HepG2 (cell line): Measurements from ENCODE around the gene LUZP2. TPM values are rescaled to one million over a fixed set of nuclear protein-coding genes. Genes with fewer than 3 reads are reported as not detected.

ENCODE experiments used
- ATAC-seq: fragments of 200-7000 bp; cut with Tn5 transposase; 3 replicates; pipeline ENCODE4 v1.9.1; 2020; ENCODE audit warnings: mild to moderate bottlenecking, moderate library complexity
- BruUV-seq: library from RNA; stranded (reverse); fragments of 400-500 nt; replicated peaks from 2 replicates; lab custom pipeline; 2021; lab: Mats Ljungman, UMichigan
- CTCF ChIA-PET: fragments of 300-600 bp; formaldehyde crosslinking; extraction: SDS; loops from one replicate; lab custom pipeline; 2021; ENCODE audit warnings: low total read pairs, inconsistent platforms, low intra/inter-chr PET ratio; lab: Yijun Ruan, JAX
- POLR2A ChIA-PET: fragments of 350-600 bp; sonication (Branson Sonifier 250); formaldehyde crosslinking; loops from one replicate; lab custom pipeline; 2020; ENCODE audit warnings: antibody characterized with exemption, inconsistent platforms; lab: Yijun Ruan, JAX
- DNase-seq: peaks from one replicate; pipeline ENCODE4 v3.0.0-alpha.2; 2015; ENCODE audit warnings: low spot score
- FAIRE-seq: peaks from 3 replicates; lab custom pipeline; 2011; peaks lifted over from hg19 to GRCh38; lab: Jason Lieb, UNC
- H2AFZ ChIP-seq: one replicate; pipeline ENCODE4 v1.6.1; 2011; ENCODE audit warnings: low read length, inconsistent platforms
- H3K27ac ChIP-seq: fragments of 300-600 bp; 3 replicates; pipeline ENCODE4 v1.8.0; 2011; ENCODE audit warnings: mixed run types, mild to moderate bottlenecking, mixed read lengths, low read length, inconsistent platforms; ENCODE audit not compliant: insufficient read depth; ENCODE audit errors: extremely low read length
- H3K27me3 ChIP-seq, 2 experiments: fragments of 200-600 bp in 1 of 2; 2 replicates in 1 of 2; 3 replicates in 1 of 2; pipeline versions ENCODE4 v1.6.0 to v1.8.0; 2011; ENCODE audit warnings: low read length in 2 of 2, mild to moderate bottlenecking in 2 of 2, moderate library complexity in 2 of 2, inconsistent platforms in 1 of 2; ENCODE audit not compliant: insufficient read depth in 2 of 2, control insufficient read depth in 1 of 2
- H3K36me3 ChIP-seq, 2 experiments: fragments of 200-600 bp in 1 of 2; replicated peaks in 1 of 2; 2 replicates in 1 of 2; 3 replicates in 1 of 2; pipeline versions ENCODE4 v1.5.1 to v1.8.0; 2011; ENCODE audit warnings: low read length in 2 of 2, inconsistent platforms in 1 of 2; ENCODE audit not compliant: insufficient read depth in 2 of 2, control insufficient read depth in 1 of 2
- H3K4me1 ChIP-seq: 2 replicates; pipeline ENCODE4 v1.5.1; 2012; ENCODE audit warnings: low read length, inconsistent platforms; ENCODE audit not compliant: insufficient read depth
- H3K4me2 ChIP-seq: 2 replicates; pipeline ENCODE4 v1.6.0; 2011; ENCODE audit warnings: low read depth, low read length, inconsistent platforms
- H3K4me3 ChIP-seq, 3 experiments: fragments of 200-600 bp in 1 of 3; sonication (generic), shearing (Covaris generic) in 1 of 3; replicated peaks in 1 of 3; 2 replicates each; pipeline ENCODE4 v1.5.1; 2011 to 2016; ENCODE audit warnings: low read length in 3 of 3, inconsistent platforms in 2 of 3, low read depth in 2 of 3, mild to moderate bottlenecking in 2 of 3, control low read depth in 1 of 3, mixed read lengths in 1 of 3; ENCODE audit not compliant: insufficient read depth in 1 of 3
- H3K79me2 ChIP-seq: one replicate; pipeline ENCODE4 v1.6.1; 2011; ENCODE audit warnings: low read length, inconsistent platforms; ENCODE audit not compliant: insufficient read depth
- H3K9ac ChIP-seq: 2 replicates; pipeline ENCODE4 v1.6.0; 2011; ENCODE audit warnings: mild to moderate bottlenecking, low read depth, low read length, inconsistent platforms; ENCODE audit not compliant: insufficient read depth
- H3K9me3 ChIP-seq: 2 replicates; pipeline ENCODE4 v1.5.1; 2012; ENCODE audit warnings: mild to moderate bottlenecking, low read length
- H4K20me1 ChIP-seq: 2 replicates; pipeline ENCODE4 v1.6.0; 2011; ENCODE audit warnings: inconsistent platforms, mild to moderate bottlenecking, low read length, moderate library complexity; ENCODE audit not compliant: insufficient read depth
- KDM2A ChIP-seq: sonication (generic); formaldehyde crosslinking; IDR thresholded peaks from 2 replicates; pipeline ENCODE4 v1.4.0; 2020; ENCODE audit warnings: low read depth, missing genetic modification reagents, borderline replicate concordance
- KDM6A ChIP-seq: IDR thresholded peaks from 2 replicates; pipeline ENCODE4 v1.6.1; 2016; ENCODE audit warnings: low read depth
- NR2F6 ChIP-seq, 2 experiments: IDR thresholded peaks; 2 replicates each; pipeline ENCODE4 v1.6.1; 2016; ENCODE audit warnings: antibody characterized with exemption in 1 of 2, mild to moderate bottlenecking in 1 of 2
- RELA ChIP-seq: sonication (generic); formaldehyde crosslinking; IDR thresholded peaks from 2 replicates; pipeline ENCODE4 v1.4.0; 2020; ENCODE audit warnings: missing genetic modification reagents
- TIGD3 ChIP-seq: sonication (generic); formaldehyde crosslinking; IDR thresholded peaks from 2 replicates; pipeline ENCODE4 v1.5.1; 2020; ENCODE audit warnings: mild to moderate bottlenecking, missing genetic modification reagents, borderline replicate concordance
- WGBS: methylation state at CpG from one replicate; pipeline ENCODE4 v1.1.6; 2017; ENCODE audit warnings: low lambda C conversion rate; 5-methylcytosine and 5-hydroxymethylcytosine counted together
- in situ Hi-C: cut with HindIII; loops from 2 replicates; pipeline ENCODE4 v1.10.0; 2017; ENCODE audit warnings: low pct_unique_long_range_greater_than_20kb; ENCODE audit not compliant: extremely low pct_ligation_motif_present
- intact Hi-C: fragments of 100-400 bp; cut with micrococcal nuclease; formaldehyde crosslinking; loops from one replicate; pipeline ENCODE4 v1.10.0; 2022; ENCODE audit not compliant: unreplicated experiment
- polyA plus RNA-seq, 8 experiments: library from polyadenylated mRNA; depleted of rRNA in 3 of 8; stranded (reverse) in 7 of 8; unstranded in 1 of 8; fragments of >200 nt; fragmentation: Illumina TruSeq in 4 of 8; extraction: Trizol in 4 of 8; gene quantifications; 2 replicates each; pipeline versions ENCODE4 v1.2.1 to v1.2.3, GENCODE V29; 2011 to 2016; ENCODE audit warnings: low read depth in 4 of 8, missing spikeins in 1 of 8, mixed read lengths in 1 of 8; ENCODE audit not compliant: insufficient read depth in 1 of 8
- total RNA-seq, 5 experiments: library from RNA; depleted of rRNA; stranded (reverse); fragments of >200 nt; fragmentation: Illumina TruSeq; extraction: Trizol; gene quantifications; 2 replicates each; pipeline ENCODE4 v1.2.3, GENCODE V29; 2016; ENCODE audit warnings: low read depth in 1 of 5
- TF ChIP-seq, protein P1 (sequence below): fragments of 450-650 bp; IDR thresholded peaks from 2 replicates; pipeline ENCODE4 v1.6.1; 2016
- TF ChIP-seq, protein P2 (sequence below): sonication (generic); formaldehyde crosslinking; IDR thresholded peaks from 2 replicates; pipeline ENCODE4; 2020; ENCODE audit warnings: missing genetic modification reagents, mild to moderate bottlenecking, borderline replicate concordance

Gene LUZP2
- total and polyA plus RNA-seq, 2 of the 13 experiments (the other 11 are each of a cell fraction or from before 2014, with no cell fraction given) = not detected

DNA sequence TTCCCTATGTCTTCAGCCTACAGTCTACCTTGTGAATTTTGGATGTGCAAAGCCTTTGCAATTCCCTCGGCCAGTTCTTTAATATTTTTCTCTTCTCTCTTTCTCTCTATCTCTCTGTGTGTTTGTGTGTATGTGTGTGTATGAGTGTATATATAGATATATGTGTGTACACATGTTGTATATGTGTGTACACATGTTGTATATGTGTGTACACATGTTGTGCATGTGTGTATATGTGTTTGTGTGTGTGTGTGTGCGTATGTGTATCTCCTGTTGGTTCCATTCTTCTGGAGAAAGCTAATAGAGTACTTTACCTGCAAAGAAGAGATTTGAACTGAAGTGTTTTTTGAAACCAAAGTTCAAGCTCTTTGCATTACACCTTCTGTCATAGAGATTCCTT, 155.0 kb downstream of the LUZP2 start:
- H3K27me3 ChIP-seq = no peaks in the 10 kb centered on the region
- no peaks in the 10 kb centered on the region for H3K9me3 ChIP-seq
- H3K79me2 ChIP-seq = no peaks in the 10 kb centered on the region
- TF ChIP-seq KDM2A = no peak
- TF ChIP-seq TIGD3 (CRISPR knock-in tag) = no peak
- TF ChIP-seq, protein P1, sequence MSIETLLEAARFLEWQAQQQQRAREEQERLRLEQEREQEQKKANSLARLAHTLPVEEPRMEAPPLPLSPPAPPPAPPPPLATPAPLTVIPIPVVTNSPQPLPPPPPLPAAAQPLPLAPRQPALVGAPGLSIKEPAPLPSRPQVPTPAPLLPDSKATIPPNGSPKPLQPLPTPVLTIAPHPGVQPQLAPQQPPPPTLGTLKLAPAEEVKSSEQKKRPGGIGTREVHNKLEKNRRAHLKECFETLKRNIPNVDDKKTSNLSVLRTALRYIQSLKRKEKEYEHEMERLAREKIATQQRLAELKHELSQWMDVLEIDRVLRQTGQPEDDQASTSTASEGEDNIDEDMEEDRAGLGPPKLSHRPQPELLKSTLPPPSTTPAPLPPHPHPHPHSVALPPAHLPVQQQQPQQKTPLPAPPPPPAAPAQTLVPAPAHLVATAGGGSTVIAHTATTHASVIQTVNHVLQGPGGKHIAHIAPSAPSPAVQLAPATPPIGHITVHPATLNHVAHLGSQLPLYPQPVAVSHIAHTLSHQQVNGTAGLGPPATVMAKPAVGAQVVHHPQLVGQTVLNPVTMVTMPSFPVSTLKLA = peak; percentile 94
- no peak for TF ChIP-seq RELA
- TF ChIP-seq KDM6A (CRISPR knock-in tag) = no peak
- TF ChIP-seq, protein P2, sequence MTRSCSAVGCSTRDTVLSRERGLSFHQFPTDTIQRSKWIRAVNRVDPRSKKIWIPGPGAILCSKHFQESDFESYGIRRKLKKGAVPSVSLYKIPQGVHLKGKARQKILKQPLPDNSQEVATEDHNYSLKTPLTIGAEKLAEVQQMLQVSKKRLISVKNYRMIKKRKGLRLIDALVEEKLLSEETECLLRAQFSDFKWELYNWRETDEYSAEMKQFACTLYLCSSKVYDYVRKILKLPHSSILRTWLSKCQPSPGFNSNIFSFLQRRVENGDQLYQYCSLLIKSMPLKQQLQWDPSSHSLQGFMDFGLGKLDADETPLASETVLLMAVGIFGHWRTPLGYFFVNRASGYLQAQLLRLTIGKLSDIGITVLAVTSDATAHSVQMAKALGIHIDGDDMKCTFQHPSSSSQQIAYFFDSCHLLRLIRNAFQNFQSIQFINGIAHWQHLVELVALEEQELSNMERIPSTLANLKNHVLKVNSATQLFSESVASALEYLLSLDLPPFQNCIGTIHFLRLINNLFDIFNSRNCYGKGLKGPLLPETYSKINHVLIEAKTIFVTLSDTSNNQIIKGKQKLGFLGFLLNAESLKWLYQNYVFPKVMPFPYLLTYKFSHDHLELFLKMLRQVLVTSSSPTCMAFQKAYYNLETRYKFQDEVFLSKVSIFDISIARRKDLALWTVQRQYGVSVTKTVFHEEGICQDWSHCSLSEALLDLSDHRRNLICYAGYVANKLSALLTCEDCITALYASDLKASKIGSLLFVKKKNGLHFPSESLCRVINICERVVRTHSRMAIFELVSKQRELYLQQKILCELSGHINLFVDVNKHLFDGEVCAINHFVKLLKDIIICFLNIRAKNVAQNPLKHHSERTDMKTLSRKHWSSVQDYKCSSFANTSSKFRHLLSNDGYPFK (CRISPR knock-in tag) = no peak
- TF ChIP-seq NR2F6 (IDR thresholded peaks at IDR 0.05) = no peak
- no peak for TF ChIP-seq NR2F6 (CRISPR knock-in tag; IDR thresholded peaks at IDR 0.05)
- WGBS = 5% methylated on average over 2 of the region's 2 CpGs
- H3K9ac ChIP-seq = no peak overlapping the region
- POLR2A ChIA-PET = no interaction called here
- no peaks in the 10 kb centered on the region for H3K36me3 ChIP-seq
- CTCF ChIA-PET = no interaction called here
- no peaks in the 10 kb centered on the region for H4K20me1 ChIP-seq
- ATAC-seq (no peak), DNase-seq (no peak), FAIRE-seq (no peak)
- H3K4me1 ChIP-seq = no peaks in the 10 kb centered on the region
- no peak overlapping the region for H3K4me3 ChIP-seq
- H2AFZ ChIP-seq = no peak overlapping the region
- intact Hi-C loops (no loop called here), in situ Hi-C loops (no loop called here)
- BruUV-seq = no TSS peak
- no peak overlapping the region for H3K27ac ChIP-seq
- no peak overlapping the region for H3K4me2 ChIP-seq
